ENCODE data around the gene IFRD1.

The IFRD1 gene

GRCh38 chr7:112504093-112504695 is 53.9 kb downstream of the IFRD1 start:
- DNase-seq (ENCODE audit: low read depth) = no peak
- no peak overlapping the region for H3K4me3 ChIP-seq (ENCODE audit: low read depth, low read length)
- TF ChIP-seq, protein P1, sequence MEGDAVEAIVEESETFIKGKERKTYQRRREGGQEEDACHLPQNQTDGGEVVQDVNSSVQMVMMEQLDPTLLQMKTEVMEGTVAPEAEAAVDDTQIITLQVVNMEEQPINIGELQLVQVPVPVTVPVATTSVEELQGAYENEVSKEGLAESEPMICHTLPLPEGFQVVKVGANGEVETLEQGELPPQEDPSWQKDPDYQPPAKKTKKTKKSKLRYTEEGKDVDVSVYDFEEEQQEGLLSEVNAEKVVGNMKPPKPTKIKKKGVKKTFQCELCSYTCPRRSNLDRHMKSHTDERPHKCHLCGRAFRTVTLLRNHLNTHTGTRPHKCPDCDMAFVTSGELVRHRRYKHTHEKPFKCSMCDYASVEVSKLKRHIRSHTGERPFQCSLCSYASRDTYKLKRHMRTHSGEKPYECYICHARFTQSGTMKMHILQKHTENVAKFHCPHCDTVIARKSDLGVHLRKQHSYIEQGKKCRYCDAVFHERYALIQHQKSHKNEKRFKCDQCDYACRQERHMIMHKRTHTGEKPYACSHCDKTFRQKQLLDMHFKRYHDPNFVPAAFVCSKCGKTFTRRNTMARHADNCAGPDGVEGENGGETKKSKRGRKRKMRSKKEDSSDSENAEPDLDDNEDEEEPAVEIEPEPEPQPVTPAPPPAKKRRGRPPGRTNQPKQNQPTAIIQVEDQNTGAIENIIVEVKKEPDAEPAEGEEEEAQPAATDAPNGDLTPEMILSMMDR (IDR thresholded peaks at IDR 0.05; ENCODE audit: control insufficient read depth, extremely low read depth, insufficient read depth) = no peak

GRCh38 chr7:112505495-112505894 is 55.2 kb downstream of the IFRD1 start:
- H3K4me3 ChIP-seq (ENCODE audit: low read depth, low read length) = no peak overlapping the region
- DNase-seq (ENCODE audit: low read depth) = no peak
- TF ChIP-seq, protein P1 (IDR thresholded peaks at IDR 0.05; ENCODE audit: control insufficient read depth, extremely low read depth, insufficient read depth) = peak; percentile 41

GRCh38 chr7:112508404-112508803 is 58.1 kb downstream of the IFRD1 start:
- H3K4me3 ChIP-seq (ENCODE audit: low read depth, low read length) = no peak overlapping the region
- TF ChIP-seq, protein P1 (IDR thresholded peaks at IDR 0.05; ENCODE audit: control insufficient read depth, extremely low read depth, insufficient read depth) = no peak

DNA sequence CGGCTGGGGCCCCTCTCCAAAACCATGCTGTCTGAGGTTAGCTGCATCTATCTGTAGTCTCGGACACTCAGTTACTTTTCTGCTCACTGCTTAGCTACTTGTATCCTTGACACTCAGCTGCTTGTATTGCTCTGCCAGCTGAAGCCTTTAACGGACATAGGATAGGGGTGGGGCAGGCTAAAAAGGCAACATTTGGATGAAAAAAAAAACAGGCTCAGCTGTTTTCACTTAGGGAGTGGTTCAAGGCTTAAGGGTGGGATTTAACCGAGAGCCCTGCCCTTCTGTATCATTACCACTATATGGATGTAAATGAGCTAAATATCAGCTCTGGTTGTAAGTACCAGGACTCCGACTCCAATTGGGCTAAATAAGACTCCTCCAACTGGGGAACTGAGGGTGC is 59.1 kb downstream of the IFRD1 start:
- no peak overlapping the region for H3K4me3 ChIP-seq (ENCODE audit: low read depth, low read length)
- no peak for DNase-seq (ENCODE audit: low read depth)
- TF ChIP-seq, protein P1 (IDR thresholded peaks at IDR 0.05; ENCODE audit: control insufficient read depth, extremely low read depth, insufficient read depth) = no peak

More at GRCh38 chr7:112508404-112508803, 58.1 kb downstream of the IFRD1 start:
- no peak for DNase-seq (ENCODE audit: low read depth)

GRCh38 chr7:112510001-112510742 is 59.9 kb downstream of the IFRD1 start:
- DNase-seq (ENCODE audit: low read depth) = no peak
- no peak overlapping the region for H3K4me3 ChIP-seq (ENCODE audit: low read depth, low read length)
- TF ChIP-seq, protein P1 (IDR thresholded peaks at IDR 0.05; ENCODE audit: control insufficient read depth, extremely low read depth, insufficient read depth) = no peak

- DNase-seq (ENCODE audit: low read depth) = no peak
- H3K4me3 ChIP-seq (ENCODE audit: low read depth, low read length) = no peak overlapping the region
- TF ChIP-seq, protein P1 (IDR thresholded peaks at IDR 0.05; ENCODE audit: control insufficient read depth, extremely low read depth, insufficient read depth) = no peak
Measured at GRCh38 chr7:112510743-112511110, 60.5 kb downstream of the IFRD1 start.
